AG09319 (cell line): ENCODE data around the gene CLCF1.

Experiments used
- DNase-seq: peaks from one replicate; pipeline ENCODE4 v3.0.0-alpha.2; 2010; ENCODE audit warnings: low read depth; ENCODE audit errors: extremely low read depth
- TF ChIP-seq, protein P1 (sequence below): IDR thresholded peaks from 2 replicates; pipeline ENCODE4 v1.5.1; 2011; ENCODE audit warnings: low read depth, mild to moderate bottlenecking, inconsistent platforms, low read length, moderate library complexity

Gene CLCF1

DNA sequence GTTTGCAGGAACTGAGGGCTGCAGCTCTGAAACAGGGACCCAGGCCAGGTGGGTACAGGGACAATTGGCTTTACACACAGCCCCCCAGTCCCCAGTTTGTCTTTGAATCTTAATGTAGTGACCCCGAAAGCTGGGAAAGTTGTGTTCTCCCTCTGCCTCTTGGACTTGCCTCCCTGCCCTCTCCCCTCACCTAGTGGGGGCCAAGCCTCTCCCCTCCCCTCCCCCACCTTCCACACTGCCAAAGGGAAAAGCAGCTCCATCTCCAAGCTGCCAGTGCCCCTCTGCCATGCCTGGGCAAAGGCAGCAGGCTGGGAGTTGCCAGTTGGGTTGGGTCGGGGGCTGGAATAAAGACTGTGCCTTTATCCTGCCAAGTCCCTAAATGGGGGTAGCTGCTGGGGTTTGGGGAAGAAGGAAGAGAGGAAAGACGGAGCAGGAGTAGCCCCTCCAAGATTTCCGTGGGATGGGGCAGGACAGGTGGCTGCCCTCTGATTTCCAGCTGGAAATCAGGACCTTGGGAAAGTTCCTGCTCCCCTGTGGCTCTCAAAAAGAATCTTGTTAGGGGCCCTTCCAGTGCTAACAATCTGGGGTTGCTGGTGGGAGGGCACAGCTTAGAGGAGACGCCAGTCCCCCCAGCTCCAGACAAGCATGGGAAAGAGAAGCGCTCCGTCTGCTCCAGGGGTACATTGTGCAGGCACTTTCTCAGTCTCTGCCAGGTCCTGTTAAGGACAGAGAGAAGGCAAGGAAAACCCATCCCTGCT is 2.8 kb upstream of the CLCF1 start:
- no peak for DNase-seq
- TF ChIP-seq, protein P1, sequence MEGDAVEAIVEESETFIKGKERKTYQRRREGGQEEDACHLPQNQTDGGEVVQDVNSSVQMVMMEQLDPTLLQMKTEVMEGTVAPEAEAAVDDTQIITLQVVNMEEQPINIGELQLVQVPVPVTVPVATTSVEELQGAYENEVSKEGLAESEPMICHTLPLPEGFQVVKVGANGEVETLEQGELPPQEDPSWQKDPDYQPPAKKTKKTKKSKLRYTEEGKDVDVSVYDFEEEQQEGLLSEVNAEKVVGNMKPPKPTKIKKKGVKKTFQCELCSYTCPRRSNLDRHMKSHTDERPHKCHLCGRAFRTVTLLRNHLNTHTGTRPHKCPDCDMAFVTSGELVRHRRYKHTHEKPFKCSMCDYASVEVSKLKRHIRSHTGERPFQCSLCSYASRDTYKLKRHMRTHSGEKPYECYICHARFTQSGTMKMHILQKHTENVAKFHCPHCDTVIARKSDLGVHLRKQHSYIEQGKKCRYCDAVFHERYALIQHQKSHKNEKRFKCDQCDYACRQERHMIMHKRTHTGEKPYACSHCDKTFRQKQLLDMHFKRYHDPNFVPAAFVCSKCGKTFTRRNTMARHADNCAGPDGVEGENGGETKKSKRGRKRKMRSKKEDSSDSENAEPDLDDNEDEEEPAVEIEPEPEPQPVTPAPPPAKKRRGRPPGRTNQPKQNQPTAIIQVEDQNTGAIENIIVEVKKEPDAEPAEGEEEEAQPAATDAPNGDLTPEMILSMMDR: no peak

DNA sequence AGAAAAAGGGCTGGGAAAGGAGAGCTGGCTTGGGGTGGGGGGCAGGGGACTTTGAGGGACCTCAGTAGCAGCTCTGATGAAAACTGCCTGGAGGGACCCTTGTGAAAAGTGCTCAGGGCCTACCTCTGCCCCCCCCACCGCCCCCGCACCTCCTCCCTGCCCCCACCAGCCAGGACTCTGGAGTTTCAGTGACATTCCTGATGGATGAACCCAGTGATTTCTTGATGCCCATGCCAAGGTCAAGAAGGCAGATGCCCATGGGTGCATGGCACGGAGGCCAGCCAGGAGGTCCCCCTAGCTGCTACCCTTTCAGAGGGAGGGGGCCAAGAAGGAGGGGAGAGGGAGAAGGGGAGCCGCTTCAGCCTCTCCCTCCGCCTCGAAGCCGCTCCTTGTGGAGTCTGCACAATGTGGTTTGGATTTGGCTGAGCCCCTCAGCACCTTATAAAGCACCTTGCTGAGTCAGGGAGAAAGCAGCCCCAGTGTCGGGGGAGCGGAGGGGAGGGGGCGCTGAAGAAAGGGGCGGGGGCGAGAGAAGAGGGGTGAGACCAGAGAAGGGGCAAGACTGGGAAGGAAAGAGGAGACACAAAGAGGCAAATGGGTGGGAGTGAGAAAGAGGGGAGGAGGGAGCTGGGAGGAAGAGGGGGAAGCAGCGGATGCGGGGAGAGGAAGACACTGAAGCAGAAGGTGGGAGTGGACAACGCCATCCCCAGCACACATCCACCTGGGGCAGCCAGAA is 2.1 kb upstream of the CLCF1 start:
- DNase-seq: no peak
- TF ChIP-seq, protein P1: no peak

DNA sequence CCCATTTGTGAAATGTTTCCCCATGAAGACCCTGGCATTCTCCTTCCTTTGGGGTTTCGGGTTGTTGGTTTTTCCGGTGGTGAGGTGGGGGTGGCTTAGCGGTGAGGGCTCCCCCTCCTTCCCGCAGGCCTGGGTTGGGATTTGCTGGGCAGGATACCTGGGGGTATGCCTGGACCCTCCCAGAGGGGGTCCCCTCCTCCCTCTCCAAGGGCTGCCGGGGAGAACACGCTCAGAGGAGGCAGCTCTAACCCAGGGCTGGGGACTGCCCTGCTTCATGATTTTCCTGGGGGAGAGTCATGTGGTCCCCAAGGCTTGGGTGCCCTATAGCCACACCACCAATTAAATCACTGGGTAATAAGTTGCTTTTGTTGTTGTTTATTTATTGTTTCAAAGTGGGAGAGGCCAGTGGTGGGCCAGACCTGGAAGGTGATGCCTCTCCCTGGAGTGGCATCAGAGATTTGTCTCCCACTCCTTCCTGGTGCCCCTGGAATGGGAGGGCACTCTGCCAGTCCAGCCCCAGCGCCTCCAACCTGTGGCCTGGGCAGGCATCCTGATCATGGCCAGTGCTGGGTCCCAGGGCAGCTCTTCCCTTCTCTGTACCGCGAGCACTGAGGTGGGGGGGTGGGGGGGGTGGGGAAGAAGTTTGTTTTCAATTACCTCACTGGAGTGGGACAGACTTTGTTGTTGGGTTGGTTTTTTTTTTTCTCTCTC is 1.3 kb upstream of the CLCF1 start:
- DNase-seq: no peak
- TF ChIP-seq, protein P1: no peak

DNA sequence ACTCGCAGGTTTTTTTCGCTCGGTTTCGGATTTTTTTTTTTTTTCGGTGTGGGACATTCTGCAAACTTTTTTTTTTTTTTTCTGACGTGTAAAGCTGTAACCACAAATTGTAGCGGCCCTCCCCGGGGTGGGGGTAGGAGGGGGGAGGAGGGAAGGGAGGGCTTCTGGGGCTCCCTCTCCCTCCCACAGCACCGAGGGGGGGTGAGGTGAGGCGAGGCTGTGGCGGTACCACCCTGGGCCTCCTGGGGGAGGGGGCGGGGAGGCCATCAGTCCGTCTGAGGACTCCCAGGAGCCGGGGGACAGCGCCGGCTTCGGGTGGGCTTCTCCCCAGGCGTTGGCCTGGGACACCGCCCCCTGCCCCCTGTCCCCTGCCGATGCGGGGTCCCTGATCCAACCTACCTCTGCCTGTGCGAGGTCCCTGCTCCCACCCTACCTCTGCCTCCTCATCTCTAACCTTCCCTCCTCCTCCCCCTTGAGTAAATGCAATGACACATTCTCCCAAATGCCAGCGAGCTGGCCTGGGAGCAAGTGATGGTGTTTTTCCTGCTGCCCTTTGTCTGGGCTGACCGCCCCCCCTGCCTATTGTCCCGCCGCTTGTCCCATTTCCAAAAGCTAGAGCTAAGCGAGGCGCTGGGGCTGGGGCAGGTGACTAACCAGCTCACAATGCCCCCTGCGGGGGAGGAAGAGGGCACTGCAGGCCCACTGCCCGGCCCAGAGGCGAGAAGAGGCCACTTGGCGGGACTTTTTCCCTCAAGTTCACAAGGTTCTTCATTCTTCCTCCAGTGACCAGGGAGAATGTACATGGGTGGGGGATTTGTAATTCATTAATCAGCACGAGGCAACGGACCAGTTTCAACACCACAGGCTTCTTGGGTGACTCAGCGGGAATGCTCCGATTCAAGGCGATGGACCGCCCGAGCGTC is 511 bp upstream of the CLCF1 start:
- peak; percentile 91 for DNase-seq
- TF ChIP-seq, protein P1: peak; percentile 49

DNA sequence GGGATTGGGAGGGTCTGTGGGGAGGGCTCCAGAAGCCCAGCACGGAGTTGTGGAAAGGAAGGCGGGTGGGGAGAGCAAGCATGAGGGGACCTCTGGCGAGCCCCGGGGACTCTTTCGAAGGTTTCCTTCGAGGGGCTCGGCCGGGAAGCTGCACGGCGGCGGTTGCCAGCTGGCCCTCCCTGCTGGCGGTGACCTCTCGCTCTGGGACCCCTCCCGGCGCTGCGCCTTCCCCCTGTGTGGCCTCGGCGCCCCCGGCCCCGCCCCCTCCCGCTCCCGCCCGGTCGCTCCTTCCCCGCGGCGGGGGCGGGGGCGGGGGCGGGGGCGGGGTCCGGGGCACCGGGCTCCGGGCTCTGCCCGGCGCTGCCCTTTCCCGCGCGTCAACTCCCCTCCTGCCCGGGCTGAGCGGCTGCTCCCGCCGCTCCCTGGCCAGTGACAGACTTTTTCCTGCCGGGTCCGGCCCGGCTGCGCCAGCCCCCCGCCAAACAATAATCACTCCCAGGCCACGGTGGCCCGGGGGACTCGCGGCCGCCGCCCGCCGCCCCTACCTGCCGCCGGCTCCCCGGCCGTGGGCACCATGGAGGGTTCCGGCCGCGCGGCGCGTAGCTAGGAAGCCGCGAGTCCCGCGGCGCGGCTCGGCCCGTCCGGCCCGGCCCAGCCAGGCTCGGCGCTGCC is 941 bp downstream of the CLCF1 start:
- no peak for DNase-seq
- TF ChIP-seq, protein P1: no peak

DNA sequence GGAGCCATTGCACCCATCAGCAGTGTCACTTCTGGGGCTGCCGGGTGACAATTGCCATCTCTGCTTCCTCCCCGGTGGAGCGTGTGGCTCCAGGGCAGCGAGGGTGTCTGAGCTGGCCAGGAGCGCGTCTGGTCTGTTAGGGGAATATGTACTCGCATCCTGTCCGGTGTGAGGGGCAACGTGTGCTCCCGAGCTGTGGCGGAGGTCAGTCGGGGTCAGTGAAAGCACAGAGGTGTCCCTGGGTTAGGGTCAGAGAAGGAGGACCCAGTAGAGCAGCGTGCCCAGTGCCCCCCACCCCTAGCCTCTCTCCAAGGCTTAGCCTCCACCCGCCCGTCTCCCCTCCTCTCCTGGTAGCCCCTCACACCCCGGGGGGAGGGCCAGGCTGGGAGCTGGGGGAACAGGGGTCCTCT is 1.5 kb downstream of the CLCF1 start:
- TF ChIP-seq, protein P1: no peak
- DNase-seq: no peak
